HG03521 (cell line): Measurements from ENCODE around the gene UQCR11.

Experiments
- ATAC-seq: cut with Tn5 transposase; IDR thresholded peaks from one replicate; pipeline ENCODE4 v1.9.1; 2021; ENCODE audit warnings: mild to moderate bottlenecking, moderate library complexity; ENCODE audit not compliant: unreplicated experiment

UQCR11 gene

GRCh38 chr19:1636325-1637236 is 31.3 kb upstream of the UQCR11 start:
- ATAC-seq, result no peak

GRCh38 chr19:1634938-1635243 is 29.6 kb upstream of the UQCR11 start:
- ATAC-seq, result no peak

GRCh38 chr19:1634242-1634937 is 29.1 kb upstream of the UQCR11 start:
- ATAC-seq, result no peak

- ATAC-seq, result no peak
Measured at GRCh38 chr19:1633269-1633826, 28.1 kb upstream of the UQCR11 start.

- ATAC-seq, result no peak
Measured at GRCh38 chr19:1632462-1633268, 27.4 kb upstream of the UQCR11 start.

GRCh38 chr19:1631557-1632100 is 26.4 kb upstream of the UQCR11 start:
- ATAC-seq, result no peak

GRCh38 chr19:1630811-1631210 is 25.5 kb upstream of the UQCR11 start:
- ATAC-seq, result no peak

- no peak for ATAC-seq
Measured at GRCh38 chr19:1630012-1630411, 24.8 kb upstream of the UQCR11 start.

- no peak for ATAC-seq
Measured at GRCh38 chr19:1629256-1629808, 24.1 kb upstream of the UQCR11 start.

GRCh38 chr19:1627194-1627593 is 21.9 kb upstream of the UQCR11 start:
- no peak for ATAC-seq

GRCh38 chr19:1626417-1627010 is 21.3 kb upstream of the UQCR11 start:
- no peak for ATAC-seq

GRCh38 chr19:1624458-1624857 is 19.2 kb upstream of the UQCR11 start:
- ATAC-seq, result no peak

- no peak for ATAC-seq
Measured at GRCh38 chr19:1622541-1622940, 17.3 kb upstream of the UQCR11 start.

- ATAC-seq, result no peak
Measured at GRCh38 chr19:1622007-1622406, 16.7 kb upstream of the UQCR11 start.

- no peak for ATAC-seq
Measured at GRCh38 chr19:1621574-1621973, 16.3 kb upstream of the UQCR11 start.

- no peak for ATAC-seq
Measured at GRCh38 chr19:1621021-1621420, 15.8 kb upstream of the UQCR11 start.

GRCh38 chr19:1620502-1620901 is 15.2 kb upstream of the UQCR11 start:
- ATAC-seq, result no peak

- ATAC-seq, result no peak
Measured at GRCh38 chr19:1619703-1620102, 14.4 kb upstream of the UQCR11 start.

- no peak for ATAC-seq
Measured at GRCh38 chr19:1619094-1619439, 13.8 kb upstream of the UQCR11 start.
